A549 (cell line): ENCODE data around the gene BAHD1. TPM values are rescaled to one million over a fixed set of nuclear protein-coding genes. Genes with fewer than 3 reads are reported as not detected.
A peak's percentile ranks its signal among the peaks of the same experiment; 100 is the strongest.
"Not testable (repeated sequence)": the region's sequence is repeated elsewhere in the genome, so short reads cannot be mapped to it uniquely, and the experiment has no call there.

Experiments
- ATAC-seq, 2 experiments: fragments of 200-7000 bp in 1 of 2; fragments of >200 bp in 1 of 2; cut with Nextera tagmentation in 1 of 2; cut with Tn5 transposase in 1 of 2; 3 replicates each; pipeline versions ENCODE4 v1.8.0 to v1.9.1; 2018 to 2020; ENCODE audit warnings: mild to moderate bottlenecking in 1 of 2, moderate library complexity in 1 of 2
- CTCF ChIA-PET: fragments of 300-600 bp; sonication (Branson Sonifier 250); formaldehyde crosslinking; extraction: SDS; loops from one replicate; lab custom pipeline; 2021; ENCODE audit warnings: antibody characterized with exemption, inconsistent platforms; lab: Yijun Ruan, JAX
- POLR2A ChIA-PET: fragments of 350-600 bp; formaldehyde crosslinking; extraction: SDS; loops from one replicate; lab custom pipeline; 2021; ENCODE audit warnings: antibody characterized with exemption, inconsistent platforms; lab: Yijun Ruan, JAX
- DNase-seq, 2 experiments: peaks; one replicate each; pipeline versions ENCODE4 v3.0.0 to v3.0.0-alpha.2; 2011 to 2016; ENCODE audit warnings: low read depth in 1 of 2, low spot score in 1 of 2
- FAIRE-seq: peaks from 2 replicates; lab custom pipeline; 2011; peaks lifted over from hg19 to GRCh38; lab: Jason Lieb, UNC
- H3K27ac ChIP-seq, 2 experiments: fragments of >200 bp; sonication (Bioruptor Twin); formaldehyde crosslinking; 3 replicates each; pipeline ENCODE4 v1.5.1; 2016 to 2017
- H3K4me1 ChIP-seq: fragments of >200 bp; sonication (Bioruptor Twin); formaldehyde crosslinking; 3 replicates; pipeline ENCODE4 v1.6.1; 2016
- H3K4me2 ChIP-seq: fragments of >200 bp; sonication (Bioruptor Twin); formaldehyde crosslinking; 3 replicates; pipeline ENCODE4 v1.6.1; 2016
- H3K4me3 ChIP-seq: fragments of >200 bp; sonication (Bioruptor Twin); formaldehyde crosslinking; 3 replicates; pipeline ENCODE4 v1.5.1; 2016
- H3K9me3 ChIP-seq: fragments of >200 bp; sonication (Bioruptor Twin); formaldehyde crosslinking; 3 replicates; pipeline ENCODE4 v1.6.1; 2016
- ESRRA ChIP-seq: fragments of 150-350 bp; IDR thresholded peaks from 2 replicates; pipeline ENCODE4 v1.6.1; 2014; ENCODE audit warnings: mild to moderate bottlenecking, low read length, borderline replicate concordance
- FOSB ChIP-seq: fragments of 250-450 bp; sonication (Bioruptor Pico); IDR thresholded peaks from 2 replicates; pipeline ENCODE4 v1.5.0; 2020; ENCODE audit warnings: mild to moderate bottlenecking, moderate library complexity
- FOSL2 ChIP-seq, 2 experiments: fragments of 450-650 bp in 1 of 2; fragments of >200 bp in 1 of 2; sonication (Bioruptor Twin) in 1 of 2; formaldehyde crosslinking; IDR thresholded peaks; 2 replicates each; pipeline versions ENCODE4 v1.5.0 to v1.6.1; 2016 to 2020; ENCODE audit warnings: mild to moderate bottlenecking in 1 of 2, moderate library complexity in 1 of 2
- GATA3 ChIP-seq: IDR thresholded peaks from 2 replicates; pipeline ENCODE4 v1.6.1; 2012; ENCODE audit warnings: borderline replicate concordance
- HDAC2 ChIP-seq: fragments of 200-600 bp; sonication (generic); IDR thresholded peaks from 2 replicates; pipeline ENCODE4 v1.6.1; 2016
- HEYL ChIP-seq: fragments of 250-450 bp; sonication (Bioruptor Pico); IDR thresholded peaks from 2 replicates; pipeline ENCODE4 v1.8.0; 2021; ENCODE audit warnings: mild to moderate bottlenecking, moderate library complexity
- HOXB5 ChIP-seq: fragments of 250-450 bp; sonication (Bioruptor Pico); IDR thresholded peaks from 2 replicates; pipeline ENCODE4 v1.5.0; 2020; ENCODE audit warnings: mild to moderate bottlenecking, moderate library complexity
- JUNB ChIP-seq: fragments of >200 bp; sonication (Bioruptor Twin); formaldehyde crosslinking; IDR thresholded peaks from 2 replicates; pipeline ENCODE4 v1.6.1; 2016
- NFE2L2 ChIP-seq: fragments of 150-350 bp; conservative IDR thresholded peaks from 2 replicates; pipeline ENCODE4 v1.6.1; 2014; ENCODE audit warnings: low read length
- ZSCAN20 ChIP-seq: fragments of 250-450 bp; sonication (Bioruptor Pico); IDR thresholded peaks from 2 replicates; pipeline ENCODE4 v1.8.0; 2022; ENCODE audit warnings: mild to moderate bottlenecking, moderate library complexity
- WGBS: methylation state at CpG from one replicate; pipeline ENCODE4 v1.1.6; 2017; ENCODE audit errors: missing lambda C conversion rate; 5-methylcytosine and 5-hydroxymethylcytosine counted together
- polyA plus RNA-seq, 4 experiments: library from polyadenylated mRNA; depleted of rRNA in 3 of 4; stranded (reverse); fragments of >200 nt; fragmentation: RNase III in 1 of 4; extraction: RNeasy Plus Mini Kit Qiagen cat#74134 plus additional on column Dnase treatment in 1 of 4; gene quantifications; 2 replicates in 3 of 4; 3 replicates in 1 of 4; pipeline ENCODE4 v1.2.3, GENCODE V29; 2011 to 2017
- TF ChIP-seq, protein P1 (sequence below): fragments of 250-450 bp; sonication (Bioruptor Pico); IDR thresholded peaks from 2 replicates; pipeline ENCODE4 v1.5.0; 2021; ENCODE audit warnings: mild to moderate bottlenecking, moderate library complexity, borderline replicate concordance
- TF ChIP-seq, protein P2 (sequence below): IDR thresholded peaks from 2 replicates; pipeline ENCODE4 v1.6.1; 2012; ENCODE audit warnings: low read depth, borderline replicate concordance

Gene BAHD1
- polyA plus RNA-seq, 2 of the 4 experiments (the other 2 are of a cell fraction), result 2.3 to 11.1 TPM

DNA sequence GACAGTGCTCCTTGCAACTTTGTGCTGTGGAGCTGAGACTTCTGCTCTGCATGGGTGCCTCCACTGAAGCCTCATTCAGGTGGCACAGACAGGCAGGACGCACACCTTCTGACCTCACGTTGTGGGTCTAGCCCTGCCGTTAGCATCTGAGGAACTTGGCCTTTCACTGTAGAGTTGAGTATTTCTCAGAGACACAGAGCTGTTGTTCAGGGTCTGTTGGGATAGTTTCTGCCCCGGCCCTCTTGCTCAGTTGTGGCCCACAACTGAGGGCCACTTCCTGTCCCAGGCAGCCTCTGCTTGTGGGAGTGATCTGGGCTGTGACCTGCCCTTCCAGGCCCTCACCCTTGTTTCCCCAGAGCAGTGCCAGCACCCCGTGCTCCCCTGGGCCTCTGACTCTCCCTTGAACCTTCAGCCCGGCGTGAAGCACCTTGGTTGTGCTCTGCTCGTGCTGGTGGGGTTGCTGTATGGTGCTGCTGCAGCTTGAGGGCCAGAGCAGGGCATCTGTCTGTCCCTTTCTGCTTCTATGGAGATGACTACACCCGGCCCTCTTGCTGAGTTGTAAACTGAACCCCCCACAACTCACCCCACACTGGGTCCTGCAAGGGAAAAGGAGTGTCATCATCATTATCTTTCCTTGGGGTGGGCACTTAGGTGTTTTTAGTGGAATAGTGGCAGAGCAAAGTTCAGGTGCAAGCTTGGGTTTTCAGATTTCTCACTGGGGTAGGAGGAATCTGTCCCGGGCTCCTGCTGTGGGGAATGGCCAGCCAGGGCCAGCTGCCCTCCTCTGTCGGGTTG, 11.7 kb downstream of the BAHD1 start:
- Histone ChIP-seq H3K4me2 (no peak overlapping the region), H3K4me1 (peaks cover 44% of the 10 kb centered on the region), H3K4me3 (no peak overlapping the region), H3K27ac (no peak overlapping the region), H3K9me3 (no peaks in the 10 kb centered on the region)
- ChIA-PET POLR2A (no interaction called here), CTCF (interaction anchor here (0.9 to 2.4 kb wide), 6 partner anchors 10 to 108 kb away, joined by 3 to 11 read pairs (median 4); no protein-coding TSS in a partner anchor)
- ATAC-seq (no peak), FAIRE-seq (no peak), DNase-seq (no peak)
- 80% methylated on average over 10 of the region's 11 CpGs for WGBS
- TF ChIP-seq, protein P1, sequence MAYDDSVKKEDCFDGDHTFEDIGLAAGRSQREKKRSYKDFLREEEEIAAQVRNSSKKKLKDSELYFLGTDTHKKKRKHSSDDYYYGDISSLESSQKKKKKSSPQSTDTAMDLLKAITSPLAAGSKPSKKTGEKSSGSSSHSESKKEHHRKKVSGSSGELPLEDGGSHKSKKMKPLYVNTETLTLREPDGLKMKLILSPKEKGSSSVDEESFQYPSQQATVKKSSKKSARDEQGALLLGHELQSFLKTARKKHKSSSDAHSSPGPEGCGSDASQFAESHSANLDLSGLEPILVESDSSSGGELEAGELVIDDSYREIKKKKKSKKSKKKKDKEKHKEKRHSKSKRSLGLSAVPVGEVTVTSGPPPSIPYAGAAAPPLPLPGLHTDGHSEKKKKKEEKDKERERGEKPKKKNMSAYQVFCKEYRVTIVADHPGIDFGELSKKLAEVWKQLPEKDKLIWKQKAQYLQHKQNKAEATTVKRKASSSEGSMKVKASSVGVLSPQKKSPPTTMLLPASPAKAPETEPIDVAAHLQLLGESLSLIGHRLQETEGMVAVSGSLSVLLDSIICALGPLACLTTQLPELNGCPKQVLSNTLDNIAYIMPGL, result no peak
- TF ChIP-seq ESRRA (no peak), ZSCAN20 (no peak), GATA3 (no peak), NFE2L2 (no peak), HOXB5 (CRISPR knock-in tag) (no peak)

DNA sequence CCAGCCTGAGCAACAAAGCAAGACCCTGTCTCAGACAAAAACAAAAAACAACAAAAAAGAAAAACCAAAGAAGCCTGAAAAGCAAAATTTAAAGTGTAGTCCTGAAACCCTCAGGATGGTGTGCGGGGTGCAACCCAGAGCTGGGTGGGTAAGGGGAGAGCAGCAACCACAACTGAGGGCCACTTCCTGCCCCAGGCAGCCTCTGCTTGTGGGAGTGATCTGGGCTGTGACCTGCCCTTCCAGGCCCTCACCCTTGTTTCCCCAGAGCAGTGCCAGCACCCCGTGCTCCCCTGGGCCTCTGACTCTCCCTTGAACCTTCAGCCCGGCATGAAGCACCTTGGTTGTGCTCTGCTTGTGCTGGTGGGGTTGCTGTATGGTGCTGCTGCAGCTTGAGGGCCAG, 13.2 kb downstream of the BAHD1 start:
- H3K4me3 ChIP-seq, POLR2A ChIA-PET, H3K4me2 ChIP-seq, H3K9me3 ChIP-seq, FAIRE-seq, DNase-seq: not testable (repeated sequence)
- peak overlapping the region in 1 of 2 experiments; percentile 86; a peak in 4 of 6 replicates for H3K27ac ChIP-seq
- peaks cover 42% of the 10 kb centered on the region for H3K4me1 ChIP-seq
- CTCF ChIA-PET, result interaction anchor here (1.4 kb wide), 1 partner anchor 14 kb away, joined by 3 read pairs; no protein-coding TSS in a partner anchor
- ATAC-seq, result 0 out of 6 replicates have a peak, but pooled peaks of 1 of the 2 experiments have one; percentile 20
- 93% methylated on average over 3 of the region's 3 CpGs for WGBS

DNA sequence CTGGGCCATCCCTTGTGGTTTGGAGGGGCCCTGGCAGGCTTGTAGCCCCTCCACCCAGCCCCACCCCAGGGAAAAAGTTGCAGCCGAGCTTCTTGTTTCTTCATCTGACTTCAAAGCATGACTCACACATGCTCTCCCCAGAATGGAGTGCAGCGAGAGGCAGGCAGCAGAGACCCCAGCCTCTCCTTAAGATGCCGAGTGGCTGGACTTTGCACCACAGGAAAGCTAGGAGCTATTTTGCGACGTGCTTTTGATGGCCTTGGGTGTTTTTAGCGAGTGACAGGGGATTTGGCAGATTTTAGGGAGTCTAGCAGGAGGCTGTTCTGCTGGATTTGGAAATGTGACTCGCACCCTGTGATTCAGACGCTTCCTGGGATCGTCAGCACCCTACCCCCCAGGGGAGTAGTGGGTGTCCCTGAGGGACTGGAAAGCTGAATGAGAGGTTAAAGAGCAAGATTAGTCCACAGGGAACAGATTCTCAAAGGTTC, 14.2 kb downstream of the BAHD1 start:
- Histone ChIP-seq H3K4me2 (peak overlapping the region; percentile 77), H3K4me1 (peaks cover 34% of the 10 kb centered on the region), H3K4me3 (no peak overlapping the region), H3K9me3 (no peaks in the 10 kb centered on the region), H3K27ac (peak overlapping the region; percentile 57 to 86)
- POLR2A ChIA-PET, result no interaction called here
- ATAC-seq (peak; percentile 55 to 56; a peak in 3 of 6 replicates), DNase-seq (no peak), FAIRE-seq (no peak)
- 15% methylated on average over 9 of the region's 9 CpGs for WGBS
- TF ChIP-seq FOSL2 (IDR thresholded peaks at IDR 0.05), result no peak
- peak; percentile 27; the same call in 1 of the 2 replicates for TF ChIP-seq FOSL2 (CRISPR knock-in tag; IDR thresholded peaks at IDR 0.05)
- no peak for TF ChIP-seq GATA3
- 0 out of 2 replicates have a peak, but pooled peaks have one; percentile 23 for TF ChIP-seq JUNB
- CTCF ChIA-PET, result no interaction called here

DNA sequence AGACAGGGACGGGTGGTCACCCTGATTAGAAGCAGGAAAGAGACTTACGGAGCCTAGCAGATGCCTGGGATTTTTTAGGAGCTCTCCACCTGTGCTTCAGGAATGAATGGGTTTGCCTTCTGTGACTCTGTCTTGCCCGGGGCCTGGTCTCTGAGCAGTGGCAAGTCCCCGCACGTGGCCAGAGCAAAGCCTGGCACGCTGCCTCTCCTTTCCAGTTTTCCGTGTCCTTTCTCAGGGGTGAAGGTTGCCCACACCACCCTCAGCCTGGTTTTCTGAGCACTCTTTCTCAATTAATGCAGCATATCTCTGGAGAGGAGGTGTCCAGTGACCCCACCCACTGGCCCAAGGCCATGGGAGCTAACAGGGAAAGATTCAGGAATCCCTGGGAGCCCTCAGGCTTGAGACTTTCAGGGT, 15.6 kb downstream of the BAHD1 start:
- FAIRE-seq (no peak), DNase-seq (no peak), ATAC-seq (no peak)
- H3K4me1 ChIP-seq, result peaks cover 34% of the 10 kb centered on the region
- ChIA-PET CTCF (interaction anchor here (3.6 kb wide), 1 partner anchor 51 kb away, joined by 12 read pairs; no protein-coding TSS in a partner anchor), POLR2A (no interaction called here)
- H3K27ac ChIP-seq, result peak overlapping the region in 1 of 2 experiments; percentile 86; a peak in 2 of 6 replicates
- 89% methylated on average over 7 of the region's 7 CpGs for WGBS
- no peaks in the 10 kb centered on the region for H3K9me3 ChIP-seq
- no peak overlapping the region for H3K4me3 ChIP-seq
- TF ChIP-seq HEYL (CRISPR knock-in tag) (no peak), GATA3 (no peak), HOXB5 (CRISPR knock-in tag) (no peak), HDAC2 (no peak), FOSB (CRISPR knock-in tag) (no peak)
- TF ChIP-seq, protein P2, sequence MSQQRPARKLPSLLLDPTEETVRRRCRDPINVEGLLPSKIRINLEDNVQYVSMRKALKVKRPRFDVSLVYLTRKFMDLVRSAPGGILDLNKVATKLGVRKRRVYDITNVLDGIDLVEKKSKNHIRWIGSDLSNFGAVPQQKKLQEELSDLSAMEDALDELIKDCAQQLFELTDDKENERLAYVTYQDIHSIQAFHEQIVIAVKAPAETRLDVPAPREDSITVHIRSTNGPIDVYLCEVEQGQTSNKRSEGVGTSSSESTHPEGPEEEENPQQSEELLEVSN, result no peak
- no peak overlapping the region; the same call in 2 of the 3 replicates for H3K4me2 ChIP-seq
